Glutamatergic neuron (in vitro differentiated cells): ENCODE data around the gene CHI3L2. TPM values are rescaled to one million over a fixed set of nuclear protein-coding genes. Genes with fewer than 3 reads are reported as not detected.

Experiments
- DNase-seq: peaks from one replicate; pipeline ENCODE4 v3.0.0; 2022
- H3K27ac Mint-ChIP-seq: one replicate; pipeline ENCODE4 v1.8.0; 2020; ENCODE audit warnings: mild to moderate bottlenecking, mixed read lengths, inconsistent platforms; ENCODE audit not compliant: unreplicated experiment
- H3K27me3 Mint-ChIP-seq: one replicate; pipeline ENCODE4 v1.8.0; 2020; ENCODE audit warnings: mild to moderate bottlenecking, moderate library complexity, mixed read lengths, inconsistent platforms; ENCODE audit not compliant: unreplicated experiment
- H3K36me3 Mint-ChIP-seq: one replicate; pipeline ENCODE4 v1.8.0; 2020; ENCODE audit warnings: mild to moderate bottlenecking, mixed read lengths, inconsistent platforms; ENCODE audit not compliant: unreplicated experiment
- H3K4me1 Mint-ChIP-seq: one replicate; pipeline ENCODE4 v1.8.0; 2020; ENCODE audit warnings: mild to moderate bottlenecking, low read depth, mixed read lengths, inconsistent platforms; ENCODE audit not compliant: unreplicated experiment
- H3K4me3 Mint-ChIP-seq: one replicate; pipeline ENCODE4 v1.8.0; 2020; ENCODE audit warnings: mild to moderate bottlenecking, mixed read lengths, inconsistent platforms; ENCODE audit not compliant: unreplicated experiment
- H3K9me3 Mint-ChIP-seq: one replicate; pipeline ENCODE4 v1.8.0; 2020; ENCODE audit warnings: mild to moderate bottlenecking, moderate library complexity, mixed read lengths, inconsistent platforms; ENCODE audit not compliant: unreplicated experiment
- total RNA-seq: library from RNA; stranded (reverse); fragmentation: NEBNext Ultra II Directional; extraction: Animal tissue kit (Norgen Biotek cat#: 25700); gene quantifications from one replicate; pipeline ENCODE4 v1.2.1, GENCODE V29; 2021; ENCODE audit not compliant: unreplicated experiment
- TF ChIP-seq, protein P1 (sequence below): fragments of 200-600 bp; sonication (generic); IDR thresholded peaks from one replicate; pipeline ENCODE4 v1.5.0; 2021; ENCODE audit not compliant: partially characterized antibody, unreplicated experiment

Gene CHI3L2
- total RNA-seq, 1 donor from 2014 or later, result not detected

DNA sequence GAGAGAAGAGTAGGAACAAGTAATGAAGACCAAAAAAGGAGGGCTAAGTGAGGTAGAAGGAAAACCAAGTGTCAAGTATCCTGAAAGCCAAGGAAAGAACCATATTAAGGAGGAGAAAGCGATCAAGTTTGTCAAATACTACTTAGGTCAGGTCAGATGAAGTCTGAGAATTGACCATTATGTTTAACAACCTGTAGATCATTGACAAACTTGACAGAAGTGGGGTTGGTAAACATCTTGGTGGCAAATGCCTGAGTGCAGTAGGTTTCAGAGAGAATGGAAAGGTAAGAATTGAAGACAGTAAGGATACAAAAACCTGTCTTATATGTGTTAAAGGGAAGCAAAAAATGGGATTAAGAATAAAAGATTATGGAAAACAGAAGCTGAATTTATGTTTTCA, 59.4 kb downstream of the CHI3L2 start:
- no peak for DNase-seq
- TF ChIP-seq, protein P1, sequence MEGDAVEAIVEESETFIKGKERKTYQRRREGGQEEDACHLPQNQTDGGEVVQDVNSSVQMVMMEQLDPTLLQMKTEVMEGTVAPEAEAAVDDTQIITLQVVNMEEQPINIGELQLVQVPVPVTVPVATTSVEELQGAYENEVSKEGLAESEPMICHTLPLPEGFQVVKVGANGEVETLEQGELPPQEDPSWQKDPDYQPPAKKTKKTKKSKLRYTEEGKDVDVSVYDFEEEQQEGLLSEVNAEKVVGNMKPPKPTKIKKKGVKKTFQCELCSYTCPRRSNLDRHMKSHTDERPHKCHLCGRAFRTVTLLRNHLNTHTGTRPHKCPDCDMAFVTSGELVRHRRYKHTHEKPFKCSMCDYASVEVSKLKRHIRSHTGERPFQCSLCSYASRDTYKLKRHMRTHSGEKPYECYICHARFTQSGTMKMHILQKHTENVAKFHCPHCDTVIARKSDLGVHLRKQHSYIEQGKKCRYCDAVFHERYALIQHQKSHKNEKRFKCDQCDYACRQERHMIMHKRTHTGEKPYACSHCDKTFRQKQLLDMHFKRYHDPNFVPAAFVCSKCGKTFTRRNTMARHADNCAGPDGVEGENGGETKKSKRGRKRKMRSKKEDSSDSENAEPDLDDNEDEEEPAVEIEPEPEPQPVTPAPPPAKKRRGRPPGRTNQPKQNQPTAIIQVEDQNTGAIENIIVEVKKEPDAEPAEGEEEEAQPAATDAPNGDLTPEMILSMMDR, result no peak
- H3K27ac Mint-ChIP-seq, result no peak overlapping the region
- no peak overlapping the region for H3K4me3 Mint-ChIP-seq
- peaks cover 2% of the 10 kb centered on the region for H3K27me3 Mint-ChIP-seq
- no peaks in the 10 kb centered on the region for H3K36me3 Mint-ChIP-seq
- no peaks in the 10 kb centered on the region for H3K9me3 Mint-ChIP-seq
- no peaks in the 10 kb centered on the region for H3K4me1 Mint-ChIP-seq

DNA sequence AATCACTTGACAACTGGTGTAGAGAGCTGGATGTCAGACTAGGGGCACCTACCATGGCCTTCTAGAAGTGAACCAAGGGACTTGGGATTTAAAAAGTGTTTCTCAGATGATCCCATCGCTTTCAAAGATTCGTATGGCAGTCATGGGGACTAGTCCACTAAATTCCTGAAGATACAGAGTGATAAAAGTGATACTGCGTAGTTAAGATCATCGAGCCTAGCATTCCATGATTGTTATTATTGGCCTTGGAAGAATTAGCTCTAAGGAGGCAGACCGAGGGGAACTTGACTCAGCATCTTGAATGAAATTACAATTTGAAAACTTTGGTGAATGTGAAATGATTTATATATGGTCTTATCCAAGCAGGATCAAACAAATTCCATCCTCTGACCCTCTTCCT, 61.9 kb downstream of the CHI3L2 start:
- TF ChIP-seq, protein P1, result no peak
- no peaks in the 10 kb centered on the region for H3K9me3 Mint-ChIP-seq
- peaks cover 2% of the 10 kb centered on the region for H3K27me3 Mint-ChIP-seq
- H3K27ac Mint-ChIP-seq, result no peak overlapping the region
- H3K36me3 Mint-ChIP-seq, result no peaks in the 10 kb centered on the region
- H3K4me1 Mint-ChIP-seq, result no peaks in the 10 kb centered on the region
- DNase-seq, result no peak
- H3K4me3 Mint-ChIP-seq, result no peak overlapping the region

DNA sequence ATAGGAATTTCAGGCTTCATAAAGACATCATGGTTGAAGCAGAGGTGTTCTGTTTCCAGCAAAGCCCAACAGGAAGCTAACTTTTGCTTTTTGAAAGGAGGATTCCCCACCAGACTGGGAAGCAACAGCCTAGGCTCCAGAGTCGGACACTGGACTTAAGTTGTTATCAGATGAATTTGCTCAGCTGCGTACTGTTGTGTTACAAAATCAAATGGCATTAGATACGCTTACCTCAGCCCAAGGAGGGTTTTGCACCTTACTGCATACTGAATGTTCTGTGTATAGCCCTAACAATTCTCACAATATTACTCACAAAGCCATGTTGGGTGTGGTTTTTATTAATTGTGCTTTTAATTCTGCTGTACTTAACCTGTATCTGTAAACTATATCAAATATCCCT, 62.6 kb downstream of the CHI3L2 start:
- DNase-seq, result no peak
- Mint-ChIP-seq H3K27ac (no peak overlapping the region), H3K4me1 (no peaks in the 10 kb centered on the region), H3K9me3 (no peaks in the 10 kb centered on the region), H3K27me3 (peaks cover 2% of the 10 kb centered on the region), H3K36me3 (no peaks in the 10 kb centered on the region), H3K4me3 (no peak overlapping the region)
- TF ChIP-seq, protein P1, result no peak

DNA sequence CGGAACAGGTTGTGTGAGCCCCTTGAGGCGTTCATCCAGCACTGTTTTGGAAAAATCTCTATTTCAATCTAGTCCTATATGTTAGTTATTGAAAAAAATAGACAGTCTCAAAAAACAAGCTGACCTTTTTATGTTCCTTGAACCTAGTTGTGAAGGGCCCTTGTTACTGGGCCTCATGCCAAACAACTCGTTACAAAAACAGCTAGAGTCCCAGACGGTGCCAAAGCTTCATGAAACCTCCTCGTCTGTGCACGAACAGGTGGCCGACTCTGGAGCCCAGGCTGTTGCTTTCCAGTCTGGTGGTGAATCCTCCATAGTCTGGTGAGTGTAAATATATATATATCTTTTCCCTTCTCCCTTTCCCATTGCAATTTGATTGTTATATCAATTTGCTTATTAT, 63.1 kb downstream of the CHI3L2 start, which contains the start of gene CHIA:
Gene CHIA (plus strand): TSS at position 222 of the 400 bp plus-strand sequence. CDS start 19,617 bp downstream, outside the sequence.
- Mint-ChIP-seq H3K4me3 (no peak within 1 kb of the TSS), H3K36me3 (no peaks in the 10 kb centered on the region), H3K27me3 (peaks cover 2% of the 10 kb centered on the region), H3K4me1 (no peaks in the 10 kb centered on the region), H3K9me3 (no peaks in the 10 kb centered on the region), H3K27ac (no peak within 1 kb of the TSS)
- TF ChIP-seq, protein P1, result no peak
- DNase-seq, result no peak

Other genes starting within 250 kb of the CHI3L2 start
- gene DRAM2, start 87.6 kb upstream of the CHI3L2 start, total RNA-seq, result 39.7 TPM
- 35.6 TPM for gene CEPT1, start 87.5 kb upstream of the CHI3L2 start, total RNA-seq
- gene DENND2D, start 27.1 kb upstream of the CHI3L2 start, total RNA-seq, result not detected
- not detected for gene CHIA, start 63.1 kb downstream of the CHI3L2 start, total RNA-seq
- 2.5 TPM for gene OVGP1, start 200.0 kb downstream of the CHI3L2 start, total RNA-seq
- gene WDR77, start 221.5 kb downstream of the CHI3L2 start, total RNA-seq, result 39.6 TPM
- gene ATP5PB, start 221.8 kb downstream of the CHI3L2 start, total RNA-seq, result 272 TPM
- gene C1orf162, start 246.3 kb downstream of the CHI3L2 start, total RNA-seq, result 1.1 TPM